Omental fat pad (tissue), 4 donors: ENCODE data around the gene LRWD1. TPM values are rescaled to one million over a fixed set of nuclear protein-coding genes. Genes with fewer than 3 reads are reported as not detected.
A peak's percentile ranks its signal among the peaks of the same experiment; 100 is the strongest.

Experiments
- ATAC-seq: fragments of 150-250 bp; one replicate; pipeline ENCODE4 v1.9.1; 2016; ENCODE audit warnings: mild to moderate bottlenecking, moderate library complexity; ENCODE audit not compliant: low FRiP score
- DNase-seq: peaks from one replicate; pipeline ENCODE4 v3.0.0-alpha.2; 2019; ENCODE audit warnings: low spot score
- total RNA-seq, 4 donors: library from RNA; depleted of rRNA; stranded (reverse); fragments of >200 nt; gene quantifications; one replicate each; pipeline ENCODE4 v1.1.0, GENCODE V29; 2016
- TF ChIP-seq, protein P1 (sequence below), 3 donors: fragments of 450-650 bp; IDR thresholded peaks; one replicate each; pipeline ENCODE4 v1.5.1; 2016 to 2017; ENCODE audit warnings: antibody characterized with exemption in 3 of 3, mild to moderate bottlenecking in 3 of 3, moderate library complexity in 2 of 3

LRWD1 gene
- total RNA-seq, 4 donors from 2014 or later = 9.8 to 19.3 (median 11.4) TPM

- ATAC-seq (no peak), DNase-seq (no peak)
- TF ChIP-seq, protein P1, sequence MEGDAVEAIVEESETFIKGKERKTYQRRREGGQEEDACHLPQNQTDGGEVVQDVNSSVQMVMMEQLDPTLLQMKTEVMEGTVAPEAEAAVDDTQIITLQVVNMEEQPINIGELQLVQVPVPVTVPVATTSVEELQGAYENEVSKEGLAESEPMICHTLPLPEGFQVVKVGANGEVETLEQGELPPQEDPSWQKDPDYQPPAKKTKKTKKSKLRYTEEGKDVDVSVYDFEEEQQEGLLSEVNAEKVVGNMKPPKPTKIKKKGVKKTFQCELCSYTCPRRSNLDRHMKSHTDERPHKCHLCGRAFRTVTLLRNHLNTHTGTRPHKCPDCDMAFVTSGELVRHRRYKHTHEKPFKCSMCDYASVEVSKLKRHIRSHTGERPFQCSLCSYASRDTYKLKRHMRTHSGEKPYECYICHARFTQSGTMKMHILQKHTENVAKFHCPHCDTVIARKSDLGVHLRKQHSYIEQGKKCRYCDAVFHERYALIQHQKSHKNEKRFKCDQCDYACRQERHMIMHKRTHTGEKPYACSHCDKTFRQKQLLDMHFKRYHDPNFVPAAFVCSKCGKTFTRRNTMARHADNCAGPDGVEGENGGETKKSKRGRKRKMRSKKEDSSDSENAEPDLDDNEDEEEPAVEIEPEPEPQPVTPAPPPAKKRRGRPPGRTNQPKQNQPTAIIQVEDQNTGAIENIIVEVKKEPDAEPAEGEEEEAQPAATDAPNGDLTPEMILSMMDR (IDR thresholded peaks at IDR 0.05) = no peak
Observed at GRCh38 chr7:102431617-102432298, 33.0 kb upstream of the LRWD1 start.

DNA sequence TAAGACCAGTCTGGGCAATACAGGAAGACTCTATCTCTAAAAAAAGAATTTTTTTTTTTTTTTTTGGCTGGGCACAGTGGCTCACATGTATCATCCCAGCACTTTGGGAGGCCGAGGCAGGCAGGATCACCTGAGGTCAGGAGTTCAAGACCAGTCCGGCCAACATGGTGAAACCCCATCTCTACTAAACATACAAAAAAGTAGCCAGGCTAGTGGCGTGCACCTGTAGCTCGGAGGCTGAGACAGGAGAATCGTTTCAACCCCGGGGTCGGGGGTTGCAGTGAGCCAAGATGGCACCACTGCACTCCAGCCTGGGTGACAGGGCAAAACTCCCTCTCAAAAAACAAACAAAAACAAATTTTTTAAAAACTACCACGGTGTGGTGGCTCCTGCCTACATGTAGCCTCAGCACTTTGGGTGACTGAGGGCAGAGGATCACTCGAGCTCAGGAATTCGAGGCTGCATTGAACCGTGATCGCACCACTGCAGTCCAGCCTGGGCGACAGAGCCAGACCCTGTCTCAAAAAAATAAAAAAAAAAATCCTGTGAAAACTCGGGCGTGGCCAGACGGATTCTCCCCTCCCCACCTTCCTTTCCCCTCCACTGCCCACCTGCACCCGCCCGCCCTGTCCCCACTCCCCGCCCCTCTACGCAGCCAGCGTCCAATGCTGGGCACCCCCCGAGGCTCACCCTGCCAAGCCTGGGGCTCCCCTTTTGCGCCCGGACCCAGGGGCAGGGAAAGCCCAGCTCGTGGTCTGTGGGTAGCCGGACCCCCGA is 32.2 kb upstream of the LRWD1 start:
- DNase-seq (no peak), ATAC-seq (peak; percentile 7)
- TF ChIP-seq, protein P1 (IDR thresholded peaks at IDR 0.05) = no peak

DNA sequence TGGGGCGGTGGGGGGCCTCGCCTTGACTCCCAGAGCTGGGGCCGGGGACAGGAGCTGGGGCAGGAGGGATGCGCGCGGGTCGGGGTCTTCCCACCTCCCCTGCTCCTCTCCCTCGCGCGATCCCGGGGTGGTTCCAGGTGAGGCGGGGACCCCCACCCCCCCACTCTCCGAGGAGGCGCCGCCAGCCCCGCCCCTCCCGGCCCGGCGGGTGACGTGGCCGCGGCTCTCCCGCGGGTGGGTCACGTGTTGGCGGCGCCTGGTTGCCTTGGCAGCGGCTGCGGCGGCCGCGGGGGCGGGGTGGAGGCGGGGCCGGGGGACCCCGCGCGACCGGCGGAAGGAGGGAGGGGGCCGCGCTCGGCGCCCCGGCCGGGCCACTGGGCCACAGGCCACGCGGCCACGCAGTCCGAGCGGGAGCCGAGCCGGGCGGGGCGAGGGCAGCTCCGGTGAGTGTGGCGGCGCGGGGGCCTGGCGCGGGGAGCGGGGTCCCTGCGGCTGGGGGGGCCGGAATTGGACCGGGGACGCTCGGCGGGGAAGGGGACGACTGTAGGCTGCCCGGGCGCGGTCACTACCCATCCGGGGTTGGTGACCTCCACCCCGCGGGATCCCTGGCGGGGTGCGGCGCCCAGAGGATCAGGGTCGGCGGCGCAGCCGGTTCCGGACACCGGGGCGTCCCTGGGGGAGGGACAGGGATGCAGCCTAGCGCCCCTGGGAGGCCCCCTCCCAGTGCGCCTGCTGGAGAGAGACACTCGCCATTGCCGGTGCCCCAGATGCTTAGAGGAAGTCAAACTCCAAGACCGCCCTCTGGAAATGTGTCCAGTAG is 31.4 kb upstream of the LRWD1 start, which contains the start of gene ORAI2:
Gene ORAI2 (plus strand): TSS at position 357 of the 820 bp plus-strand sequence. CDS start 5,382 bp downstream, outside the sequence.
- TF ChIP-seq, protein P1 (IDR thresholded peaks at IDR 0.05) = no peak
- ATAC-seq = peak; percentile 69

DNA sequence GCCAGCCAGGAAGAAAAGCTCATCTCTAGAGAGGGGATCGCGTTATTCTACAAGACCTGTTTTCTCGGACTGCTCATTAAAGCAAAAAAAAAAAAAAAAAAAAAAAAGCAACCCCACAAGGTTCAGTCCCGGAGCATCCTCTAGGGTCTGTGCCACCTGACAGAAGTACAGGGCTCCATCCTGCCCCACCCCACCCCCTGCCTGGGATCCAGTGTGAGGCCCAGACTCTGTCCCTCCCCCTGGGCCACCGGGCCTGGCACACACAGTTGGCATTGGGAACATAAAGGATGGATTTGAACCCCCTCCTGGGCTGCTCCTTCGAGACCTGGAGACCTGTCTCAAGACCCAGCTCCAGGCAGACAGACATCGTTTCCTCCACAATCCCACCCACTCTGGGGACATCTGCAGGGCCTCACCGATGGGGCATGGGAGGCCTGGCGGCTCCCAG is 30.7 kb upstream of the LRWD1 start:
- TF ChIP-seq, protein P1 (IDR thresholded peaks at IDR 0.05) = no peak
- ATAC-seq = no peak
- DNase-seq = no peak

More for the DNA sequence above, 31.4 kb upstream of the LRWD1 start, which contains the start of gene ORAI2:
- peak; percentile 55 for DNase-seq

DNA sequence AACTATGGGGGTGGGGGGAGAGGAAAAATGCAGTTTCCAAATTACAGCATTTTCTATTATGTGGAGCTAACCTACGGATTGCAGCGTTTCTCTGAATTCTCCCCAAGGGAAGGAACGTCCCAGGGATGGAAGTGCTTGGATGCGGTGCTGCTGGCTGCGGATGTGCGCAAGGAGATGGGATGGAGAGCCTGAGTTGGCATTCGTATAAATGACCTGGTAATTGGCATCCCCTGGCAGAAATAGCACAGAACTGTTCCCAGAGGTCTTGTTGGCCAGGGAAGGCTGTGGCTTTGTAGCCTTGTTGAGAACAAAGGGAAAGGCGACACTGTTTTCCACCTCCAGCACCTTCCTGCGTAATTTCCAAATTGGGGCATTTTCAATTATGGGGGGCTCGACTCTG is 28.7 kb upstream of the LRWD1 start:
- TF ChIP-seq, protein P1 (IDR thresholded peaks at IDR 0.05) = no peak
- ATAC-seq (no peak), DNase-seq (no peak)

- ATAC-seq (peak; percentile 25), DNase-seq (no peak)
- TF ChIP-seq, protein P1 (IDR thresholded peaks at IDR 0.05) = no peak
Observed at GRCh38 chr7:102439963-102440795, 24.6 kb upstream of the LRWD1 start.
